ENCODE data around the gene EFL1.
"Not testable (repeated sequence)": the region's sequence is repeated elsewhere in the genome, so short reads cannot be mapped to it uniquely, and the experiment has no call there.

DNA sequence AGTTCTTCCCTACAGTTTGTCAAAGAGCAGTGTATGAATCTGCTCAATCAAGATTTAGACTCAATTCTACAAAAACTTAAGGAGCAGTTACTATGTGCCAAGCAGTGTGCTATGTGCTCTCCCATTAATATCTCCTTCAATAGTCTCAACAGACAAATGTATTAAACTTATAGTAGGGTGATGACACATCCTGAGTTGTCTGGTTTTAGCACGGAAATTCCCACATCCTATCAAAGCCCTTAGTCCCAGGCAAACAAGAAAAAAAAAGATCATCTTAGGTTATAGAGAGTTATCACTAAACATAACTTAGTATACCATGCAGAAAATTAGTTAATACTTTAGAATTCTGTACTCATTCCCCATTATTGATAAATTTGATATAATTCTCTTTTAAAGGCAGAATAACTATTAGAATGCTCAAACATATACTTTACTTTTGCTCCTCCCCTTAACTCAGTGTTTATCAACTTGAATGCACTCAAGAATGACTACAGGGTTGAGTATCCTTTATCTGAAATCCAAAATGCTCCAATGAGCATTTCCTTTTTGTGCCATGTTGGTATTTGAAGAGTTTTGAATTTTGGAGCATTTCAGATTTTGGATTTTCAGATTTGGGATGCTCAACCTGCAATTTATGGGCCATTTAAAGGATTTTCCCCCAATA is 20.6 kb downstream of the EFL1 start:
- not testable (repeated sequence) for TF ChIP-seq POLR2AphosphoS5, POLR2A (IDR thresholded peaks at IDR 0.05)
